Cerebellar cortex (tissue), 1 donor: Measurements from ENCODE around the gene POLR2A.
"Not testable (repeated sequence)": the region's sequence is repeated elsewhere in the genome, so short reads cannot be mapped to it uniquely, and the experiment has no call there.

Source experiments
- DNase-seq: peaks from one replicate; pipeline ENCODE4 v3.0.0-alpha.2; 2015; ENCODE audit warnings: low spot score

POLR2A gene

DNA sequence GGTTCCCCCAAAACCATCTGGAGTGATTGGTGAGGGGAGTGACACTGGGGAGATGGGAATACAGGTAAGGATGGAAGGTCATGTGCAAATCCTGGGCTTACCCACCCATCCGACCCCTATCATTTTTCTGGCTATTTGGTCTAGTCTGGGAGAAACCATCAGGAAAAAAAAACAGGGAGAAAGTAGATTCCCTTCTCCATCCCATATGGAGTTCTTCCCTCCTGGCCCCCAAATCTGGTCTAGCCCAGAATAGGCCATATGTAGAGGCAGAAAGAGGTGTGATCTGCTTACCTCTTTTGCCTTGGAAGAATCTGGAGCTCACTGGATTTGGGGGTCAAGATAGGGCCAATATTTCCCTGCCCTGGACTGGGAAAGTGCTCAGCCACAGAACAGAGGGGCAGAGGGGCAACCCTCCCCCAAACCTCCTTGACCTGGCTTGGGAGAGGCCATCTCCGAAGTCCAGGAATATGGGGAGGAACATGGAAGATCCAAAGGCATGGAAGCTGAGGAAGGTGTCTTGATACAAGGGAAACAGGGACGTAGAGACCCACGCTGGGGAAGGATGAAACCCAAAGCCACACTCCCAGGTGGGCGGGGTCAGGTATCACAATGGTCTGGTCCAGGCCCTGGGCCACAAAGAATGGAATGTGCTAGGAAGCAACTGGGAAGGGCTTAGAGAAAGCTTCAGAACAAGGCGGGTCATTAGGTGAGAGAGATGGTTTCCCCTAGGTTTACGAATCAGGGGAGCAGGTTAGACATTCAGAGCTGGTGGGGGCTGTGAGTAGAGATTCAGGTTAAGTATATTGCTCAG, 23.1 kb upstream of the POLR2A start:
- no peak for DNase-seq

- DNase-seq: no peak
These were observed 21.4 kb upstream of the POLR2A start for GRCh38 chr17:7462474-7463371.

- no peak for DNase-seq
These were observed 20.8 kb upstream of the POLR2A start for GRCh38 chr17:7463372-7463846.

DNA sequence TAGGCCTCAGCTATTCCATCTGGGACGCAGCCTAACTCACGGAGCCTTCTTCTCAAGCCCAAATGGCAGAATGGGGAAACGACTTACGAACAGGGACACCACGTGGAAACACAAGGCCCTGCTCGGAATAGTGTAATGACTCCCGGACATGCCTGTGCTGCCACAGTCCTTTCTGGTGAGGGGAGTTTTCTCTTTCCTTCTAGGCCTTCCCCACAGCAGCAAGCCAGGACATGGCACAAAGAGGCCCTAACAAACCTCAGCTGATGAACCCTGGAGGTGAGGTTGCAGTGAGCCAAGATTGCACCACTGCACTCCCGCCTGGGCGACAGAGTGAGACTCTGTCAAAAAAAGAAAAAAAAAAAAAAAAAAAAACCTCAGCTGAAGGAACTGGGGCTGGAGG, 20.1 kb upstream of the POLR2A start:
- DNase-seq: no peak

- no peak for DNase-seq
These were observed 18.4 kb upstream of the POLR2A start for GRCh38 chr17:7465597-7466275.

GRCh38 chr17:7466318-7466638, 17.9 kb upstream of the POLR2A start:
- DNase-seq: no peak

- peak; percentile 44 for DNase-seq
These were observed 17.4 kb upstream of the POLR2A start for GRCh38 chr17:7466639-7467341.

GRCh38 chr17:7467498-7467897, 16.7 kb upstream of the POLR2A start:
- DNase-seq: no peak

GRCh38 chr17:7468290-7468689, 15.9 kb upstream of the POLR2A start:
- DNase-seq: no peak

DNA sequence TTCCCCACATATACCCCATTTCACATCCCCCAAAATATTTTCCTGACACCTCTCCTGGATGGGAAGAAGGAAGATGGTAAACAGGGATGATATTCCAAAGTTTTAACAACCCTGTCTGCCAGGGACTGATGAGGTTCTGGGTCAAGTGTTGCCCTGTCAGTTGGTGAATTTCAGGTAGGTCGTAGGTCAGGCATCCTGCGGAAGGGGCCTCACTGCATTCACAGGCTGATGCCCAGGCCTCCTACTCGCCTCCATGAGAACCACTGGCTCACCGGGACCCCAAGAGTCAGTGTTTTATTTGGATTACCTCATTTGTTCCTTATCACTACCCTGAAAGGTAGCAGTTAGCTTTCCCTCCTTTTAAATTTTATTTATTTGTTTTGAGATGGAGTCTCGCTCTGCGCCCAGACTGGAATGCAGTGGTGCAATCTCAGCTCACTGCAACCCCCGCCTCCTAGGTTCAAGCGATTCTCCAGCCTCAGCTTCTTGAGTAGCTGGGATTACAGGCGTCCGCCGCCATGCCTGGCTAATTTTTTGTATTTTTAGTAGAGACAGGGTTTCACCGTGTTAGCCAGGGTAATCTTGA, 15.3 kb upstream of the POLR2A start:
- DNase-seq: no peak

DNA sequence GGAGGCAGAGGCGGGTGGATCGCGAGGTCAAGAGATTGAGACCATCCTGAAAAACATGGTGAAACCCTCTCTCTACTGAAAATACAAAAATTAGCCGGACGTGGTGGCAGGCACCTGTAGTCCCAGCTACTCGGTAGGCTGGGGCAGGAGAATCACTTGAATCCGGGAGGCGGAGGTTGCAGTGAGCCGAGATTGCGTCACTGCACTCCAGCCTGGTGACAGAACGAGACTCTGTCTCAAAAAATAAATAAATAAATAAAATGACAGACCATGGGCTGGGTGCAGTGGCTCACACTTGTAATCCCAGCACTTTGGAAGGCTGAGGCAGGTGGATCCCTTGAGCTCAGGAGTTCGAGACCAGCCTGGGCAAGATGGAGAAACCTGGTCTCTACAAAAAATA, 14.3 kb upstream of the POLR2A start:
- not testable (repeated sequence) for DNase-seq

DNA sequence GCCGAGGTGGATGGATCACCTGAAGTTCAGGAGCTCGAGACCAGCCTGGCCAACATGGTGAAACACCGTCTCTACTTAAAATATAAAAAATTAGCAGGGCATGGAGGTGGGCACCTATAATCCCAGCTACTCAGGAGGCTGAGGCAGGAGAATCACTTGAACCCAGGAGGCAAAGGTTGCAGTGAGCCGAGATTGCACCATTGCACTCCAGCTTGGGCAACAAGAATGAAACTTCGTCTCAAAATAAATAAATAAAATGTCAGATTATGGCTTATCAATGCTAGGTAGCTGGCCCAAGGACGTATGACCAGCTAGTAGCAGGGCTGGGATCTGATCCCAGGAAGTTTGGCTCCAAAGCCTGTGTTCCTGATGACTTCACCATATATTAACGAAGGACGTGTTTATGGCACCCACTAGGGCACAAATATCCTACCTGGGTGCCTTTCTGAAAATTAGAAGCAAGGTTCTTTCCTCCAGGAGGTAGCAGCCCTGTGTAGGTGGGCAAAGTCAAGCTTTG, 13.7 kb upstream of the POLR2A start:
- DNase-seq: not testable (repeated sequence)

- DNase-seq: no peak
These were observed 12.4 kb upstream of the POLR2A start for GRCh38 chr17:7471729-7472128.

- not testable (repeated sequence) for DNase-seq
These were observed 9.4 kb upstream of the POLR2A start for GRCh38 chr17:7474767-7475166.

DNA sequence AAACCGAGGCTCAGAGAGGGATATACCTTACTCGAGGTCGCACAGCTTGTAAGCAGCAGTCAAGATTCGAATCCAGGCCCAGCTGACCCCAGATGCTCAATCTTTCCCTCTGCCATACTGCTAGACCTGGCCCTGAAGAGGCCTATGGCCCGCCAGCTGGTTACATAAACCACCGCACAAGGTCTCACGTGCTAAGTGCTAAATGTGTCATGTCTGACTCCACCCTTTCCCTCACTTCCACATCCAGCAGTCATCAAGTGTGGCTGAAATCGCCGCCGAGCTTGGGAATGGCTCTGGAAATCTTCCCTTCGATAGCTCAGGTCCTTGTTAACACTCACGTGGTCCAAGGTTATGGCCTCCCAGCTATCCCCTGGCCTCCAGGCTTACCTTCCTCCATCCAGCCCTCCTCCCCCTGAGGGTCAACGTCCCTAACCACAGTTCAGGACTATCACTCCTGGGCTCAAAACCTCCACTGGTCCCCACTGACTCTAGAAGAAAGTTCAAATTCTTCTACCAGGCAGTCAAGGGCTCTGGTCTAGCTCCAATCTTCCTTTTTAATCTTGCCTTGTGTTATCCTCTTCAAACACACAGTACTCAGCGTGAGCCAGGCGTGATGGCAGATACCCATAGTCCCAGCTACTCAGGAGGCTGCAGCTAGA, 8.3 kb upstream of the POLR2A start:
- DNase-seq: no peak

DNA sequence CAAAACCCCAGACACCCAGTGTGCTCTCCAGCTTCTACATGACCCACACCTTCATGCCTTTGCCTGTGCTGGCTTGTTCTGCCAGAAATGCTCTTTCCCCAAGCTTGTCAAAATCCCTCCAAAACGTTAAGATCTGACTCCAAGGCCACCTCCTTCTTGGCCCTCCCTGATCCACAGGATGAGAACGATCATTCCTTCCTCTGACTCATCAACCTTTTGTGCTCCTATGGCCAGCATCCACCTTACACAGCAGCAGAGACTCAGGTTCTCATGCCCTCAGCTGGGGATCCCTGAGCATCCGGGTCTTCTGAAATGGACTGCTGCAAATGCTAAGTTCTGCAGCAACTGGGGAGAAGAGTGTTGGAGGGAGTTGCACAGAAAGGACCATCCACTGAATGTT, 7.7 kb upstream of the POLR2A start:
- no peak for DNase-seq

DNA sequence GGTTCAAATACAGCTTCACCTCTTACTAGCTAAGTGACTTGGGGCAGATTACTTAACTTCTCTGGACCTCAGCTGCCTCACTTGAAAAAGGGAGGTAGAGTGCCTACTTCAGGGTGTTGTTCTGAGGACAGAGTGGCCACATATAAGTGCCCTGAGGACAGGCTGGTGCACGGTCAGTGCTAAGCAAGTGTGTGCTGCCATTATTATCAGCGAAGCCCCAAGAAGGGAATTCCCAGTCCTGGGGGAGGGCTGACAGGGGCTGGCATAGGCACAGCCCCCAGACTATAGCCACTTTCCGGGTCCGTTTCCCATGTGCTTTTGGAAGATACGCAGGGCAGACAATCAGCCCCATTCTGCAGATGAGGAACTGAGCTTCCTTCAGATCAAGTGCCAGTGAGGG, 7.2 kb upstream of the POLR2A start:
- no peak for DNase-seq

- peak; percentile 60 for DNase-seq
These were observed 6.5 kb upstream of the POLR2A start for GRCh38 chr17:7477392-7478275.

DNA sequence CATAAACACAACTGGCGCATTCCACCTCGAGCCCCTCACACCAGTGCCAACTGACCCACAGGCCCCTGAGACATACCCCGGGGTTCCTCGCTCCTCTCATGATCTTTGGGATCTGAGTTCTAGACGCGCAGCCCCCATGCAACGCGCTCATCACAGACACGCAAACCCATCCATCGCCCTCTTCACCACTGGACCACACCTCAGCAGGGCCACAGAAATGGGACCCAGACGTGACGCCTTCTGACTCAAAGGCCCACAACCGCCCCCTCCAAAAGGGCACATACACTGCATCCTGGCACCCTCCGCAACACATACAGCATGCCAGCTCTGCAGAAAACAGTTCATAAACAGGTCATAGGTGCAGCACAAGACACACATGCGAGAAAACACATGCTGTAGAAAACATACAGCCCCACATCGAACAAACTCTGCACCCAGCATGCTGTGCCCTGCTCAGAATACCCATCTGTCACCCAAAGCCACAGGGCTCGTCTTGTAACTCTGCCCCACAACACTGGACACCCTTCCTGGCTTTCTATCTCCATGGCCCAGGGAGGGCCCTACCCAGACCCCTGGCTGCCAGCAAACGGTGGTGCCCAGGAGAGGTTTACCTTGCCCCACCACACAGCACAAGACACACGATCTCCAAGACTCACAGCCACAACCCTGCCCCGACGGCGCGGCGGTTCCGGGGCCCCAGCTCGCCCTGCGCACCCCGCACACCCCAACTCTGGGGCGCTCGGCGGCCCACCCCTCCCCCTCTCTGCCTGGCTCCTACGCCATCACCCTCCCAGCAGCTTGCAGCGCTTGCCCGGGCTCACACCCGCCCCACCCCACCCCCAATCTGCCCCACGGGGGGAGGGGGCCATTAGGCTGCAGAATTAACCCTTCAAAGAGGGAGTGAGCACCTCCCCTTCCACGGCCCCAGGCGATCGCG, 5.6 kb upstream of the POLR2A start:
- DNase-seq: peak; percentile 52
